Right atrium auricular region (tissue), 2 donors: ENCODE results near the gene CHKA. TPM values are rescaled to one million over a fixed set of nuclear protein-coding genes. Genes with fewer than 3 reads are reported as not detected.
A peak's percentile ranks its signal among the peaks of the same experiment; 100 is the strongest.

ENCODE experiments used
- DNase-seq: peaks from one replicate; pipeline ENCODE4 v3.0.0-alpha.2; 2019; ENCODE audit warnings: low spot score
- H3K27ac ChIP-seq, 2 donors: fragments of 200-600 bp; sonication (generic); 1 replicate in 1 of 2; 2 replicates in 1 of 2; pipeline ENCODE4 v1.5.1; 2016 to 2019
- H3K27me3 ChIP-seq, 2 donors: fragments of 200-600 bp; sonication (generic); one replicate each; pipeline versions ENCODE4 v1.5.1 to v1.6.0; 2017 to 2019
- H3K36me3 ChIP-seq: fragments of 200-600 bp; sonication (generic); one replicate; pipeline ENCODE4 v1.5.1; 2016
- H3K4me1 ChIP-seq, 2 donors: fragments of 200-600 bp; sonication (generic); one replicate each; pipeline versions ENCODE4 v1.5.1 to v1.6.0; 2017 to 2019
- H3K4me3 ChIP-seq, 2 donors: fragments of 200-600 bp; sonication (generic); 1 replicate in 1 of 2; 2 replicates in 1 of 2; pipeline ENCODE4 v1.5.1; 2017 to 2019; ENCODE audit warnings: mild to moderate bottlenecking in 1 of 2, moderate library complexity in 1 of 2
- H3K9me3 ChIP-seq, 2 donors: fragments of 200-600 bp; sonication (generic); one replicate each; pipeline ENCODE4 v1.5.1; 2019
- CTCF ChIP-seq, 2 donors: fragments of 200-600 bp; sonication (generic); IDR thresholded peaks; one replicate each; pipeline ENCODE4 v1.5.1; 2019; ENCODE audit warnings: antibody characterized with exemption in 2 of 2
- total RNA-seq, 2 donors: library from RNA; depleted of rRNA; stranded (reverse); fragments of >200 nt; gene quantifications; one replicate each; pipeline ENCODE4 v1.1.0, GENCODE V29; 2016

CHKA gene
- total RNA-seq, 2 donors from 2014 or later = 6.1 to 10.3 TPM

- Histone ChIP-seq H3K27me3 (no peaks in the 10 kb centered on the region), H3K36me3 (no peaks in the 10 kb centered on the region), H3K4me1 (peaks cover 0 to 25% of the 10 kb centered on the region in 2 donors), H3K4me3 (peak overlapping the region; percentile 52 to 63), H3K27ac (peak overlapping the region; percentile 81 to 87), H3K9me3 (no peaks in the 10 kb centered on the region)
- DNase-seq = no peak
- no peak for TF ChIP-seq CTCF (IDR thresholded peaks at IDR 0.05)
These were observed 6.8 kb upstream of the CHKA start for GRCh38 chr11:68127714-68128681.

GRCh38 chr11:68125164-68125563, 4.0 kb upstream of the CHKA start:
- Histone ChIP-seq H3K27ac (peak overlapping the region in 1 of 2 donors; percentile 2), H3K4me1 (peaks cover 0 to 38% of the 10 kb centered on the region in 2 donors)

GRCh38 chr11:68122936-68123539, 1.9 kb upstream of the CHKA start:
- Histone ChIP-seq H3K4me3 (no peak overlapping the region), H3K27ac (peak overlapping the region; percentile 98 to 99), H3K27me3 (no peaks in the 10 kb centered on the region), H3K9me3 (no peaks in the 10 kb centered on the region), H3K4me1 (peaks cover 0 to 47% of the 10 kb centered on the region in 2 donors), H3K36me3 (no peaks in the 10 kb centered on the region)
- TF ChIP-seq CTCF (IDR thresholded peaks at IDR 0.05) = no peak
- no peak for DNase-seq

More at GRCh38 chr11:68125164-68125563, 4.0 kb upstream of the CHKA start:
- Histone ChIP-seq H3K27me3 (no peaks in the 10 kb centered on the region), H3K4me3 (no peak overlapping the region), H3K9me3 (no peaks in the 10 kb centered on the region), H3K36me3 (no peaks in the 10 kb centered on the region)
- no peak for DNase-seq
- TF ChIP-seq CTCF (IDR thresholded peaks at IDR 0.05) = no peak

- Histone ChIP-seq H3K36me3 (no peaks in the 10 kb centered on the region), H3K27ac (peak overlapping the region; percentile 82 to 99), H3K27me3 (no peaks in the 10 kb centered on the region), H3K4me1 (peaks cover 0 to 50% of the 10 kb centered on the region in 2 donors), H3K4me3 (peak overlapping the region; percentile 56 to 67), H3K9me3 (no peaks in the 10 kb centered on the region)
- TF ChIP-seq CTCF (IDR thresholded peaks at IDR 0.05) = no peak
- DNase-seq = no peak
These were observed 718 bp downstream of the CHKA start for GRCh38 chr11:68120273-68121066.

- Histone ChIP-seq H3K4me1 (peaks cover 0 to 55% of the 10 kb centered on the region in 2 donors), H3K9me3 (no peaks in the 10 kb centered on the region), H3K27me3 (no peaks in the 10 kb centered on the region), H3K27ac (peak overlapping the region; percentile 59 to 64), H3K4me3 (no peak overlapping the region), H3K36me3 (no peaks in the 10 kb centered on the region)
- DNase-seq = no peak
- no peak for TF ChIP-seq CTCF (IDR thresholded peaks at IDR 0.05)
These were observed 2.3 kb downstream of the CHKA start for GRCh38 chr11:68118706-68119448.
